ENCODE measurements around the gene GGT1.
A peak's percentile ranks its signal among the peaks of the same experiment; 100 is the strongest.
"Not testable (repeated sequence)": the region's sequence is repeated elsewhere in the genome, so short reads cannot be mapped to it uniquely, and the experiment has no call there.

GGT1 gene

GRCh38 chr22:24599958-24600715 is 2.9 kb upstream of the GGT1 start:
- not testable (repeated sequence) for DNase-seq

- DNase-seq: peak in 1 of 5 experiments; percentile 49
Measured at GRCh38 chr22:24601217-24602104, 1.5 kb upstream of the GGT1 start.

- DNase-seq: not testable (repeated sequence)
Measured at GRCh38 chr22:24602105-24602749, 766 bp upstream of the GGT1 start.

GRCh38 chr22:24603770-24604629 is 1.0 kb downstream of the GGT1 start:
- peak in 2 of 5 experiments; percentile 22 to 36 for DNase-seq

GRCh38 chr22:24606340-24606739 is 3.3 kb downstream of the GGT1 start:
- DNase-seq: not testable (repeated sequence)

GRCh38 chr22:24607429-24607983 is 4.5 kb downstream of the GGT1 start:
- peak in 3 of 5 experiments; percentile 37 to 85 (median 60) for DNase-seq

GRCh38 chr22:24608327-24608726 is 5.3 kb downstream of the GGT1 start:
- DNase-seq: not testable (repeated sequence)

- not testable (repeated sequence) for DNase-seq
Measured at GRCh38 chr22:24609888-24610287, 6.9 kb downstream of the GGT1 start.

GRCh38 chr22:24614794-24615193 is 11.8 kb downstream of the GGT1 start:
- not testable (repeated sequence) for DNase-seq

- DNase-seq: not testable (repeated sequence)
Measured at GRCh38 chr22:24621244-24621643, 18.3 kb downstream of the GGT1 start.

- DNase-seq: peak in 1 of 5 experiments; percentile 73
Measured at GRCh38 chr22:24622596-24622995, 19.6 kb downstream of the GGT1 start.

- DNase-seq: not testable (repeated sequence)
Measured at GRCh38 chr22:24627911-24628310, 24.9 kb downstream of the GGT1 start.

- DNase-seq: not testable (repeated sequence)
Measured at GRCh38 chr22:24629069-24629468, 26.1 kb downstream of the GGT1 start.

- not testable (repeated sequence) for DNase-seq
Measured at GRCh38 chr22:24630812-24631427, 27.9 kb downstream of the GGT1 start.

GRCh38 chr22:24631430-24632122 is 28.6 kb downstream of the GGT1 start:
- DNase-seq: not testable (repeated sequence)

- not testable (repeated sequence) for DNase-seq
Measured at GRCh38 chr22:24632642-24633041, 29.6 kb downstream of the GGT1 start.

GRCh38 chr22:24633231-24634023 is 30.4 kb downstream of the GGT1 start:
- DNase-seq: peak in 1 of 5 experiments; percentile 5

GRCh38 chr22:24634776-24635389 is 31.9 kb downstream of the GGT1 start:
- peak in 1 of 5 experiments; percentile 51 for DNase-seq

- not testable (repeated sequence) for DNase-seq
Measured at GRCh38 chr22:24636513-24636912, 33.5 kb downstream of the GGT1 start.
